Gastrocnemius medialis (tissue), 4 donors: ENCODE measurements around the gene TAOK1.

Experiments used
- POLR2A ChIP-seq, 2 donors: fragments of 450-650 bp; IDR thresholded peaks; one replicate each; pipeline ENCODE4 v1.6.1; 2017; ENCODE audit warnings: antibody characterized with exemption in 2 of 2, mild to moderate bottlenecking in 2 of 2, moderate library complexity in 2 of 2
- TF ChIP-seq, protein P1 (sequence below), 5 experiments: fragments of 450-650 bp in 3 of 5; fragments of 200-600 bp in 2 of 5; sonication (generic) in 2 of 5; IDR thresholded peaks in 4 of 5; conservative IDR thresholded peaks in 1 of 5; 1 replicate in 4 of 5; 2 replicates in 1 of 5; pipeline ENCODE4 v1.5.1; 2016 to 2019; ENCODE audit warnings: antibody characterized with exemption in 5 of 5, mild to moderate bottlenecking in 3 of 5, moderate library complexity in 3 of 5

DNA sequence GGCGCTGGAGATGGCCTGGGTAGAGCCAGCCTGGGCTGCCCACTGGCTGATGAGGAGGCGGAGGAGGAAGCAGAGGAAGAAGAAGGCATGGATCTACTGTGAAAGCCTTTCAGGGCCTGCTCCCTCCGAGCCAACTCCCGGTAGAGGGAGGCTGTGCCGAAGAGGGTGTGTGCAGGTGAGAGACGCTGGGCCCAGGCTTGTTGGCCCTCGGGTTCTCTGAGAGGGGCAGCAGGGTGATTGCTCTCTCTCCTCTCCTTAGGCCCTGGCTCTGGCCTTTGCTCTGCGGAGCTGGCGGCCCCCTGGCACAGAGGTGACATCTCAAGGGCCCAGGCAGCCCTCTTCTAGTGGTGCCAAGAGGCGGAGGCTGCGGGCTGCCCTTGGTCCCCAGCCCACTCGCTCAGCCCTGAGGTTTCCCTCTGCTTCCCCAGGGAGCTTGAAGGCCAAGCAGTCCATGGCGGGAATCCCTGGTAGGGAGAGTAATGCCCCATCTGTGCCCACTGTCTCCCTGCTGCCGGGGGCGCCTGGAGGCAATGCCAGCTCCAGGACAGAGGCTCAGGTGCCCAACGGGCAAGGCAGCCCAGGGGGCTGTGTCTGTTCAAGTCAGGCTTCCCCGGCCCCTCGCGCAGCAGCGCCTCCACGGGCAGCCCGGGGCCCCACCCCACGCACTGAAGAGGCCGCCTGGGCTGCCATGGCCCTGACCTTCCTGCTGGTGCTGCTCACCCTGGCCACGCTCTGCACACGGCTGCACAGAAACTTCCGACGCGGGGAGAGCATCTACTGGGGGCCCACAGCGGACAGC lies 181.9 kb downstream of the TAOK1 start:
- TF ChIP-seq, protein P1, sequence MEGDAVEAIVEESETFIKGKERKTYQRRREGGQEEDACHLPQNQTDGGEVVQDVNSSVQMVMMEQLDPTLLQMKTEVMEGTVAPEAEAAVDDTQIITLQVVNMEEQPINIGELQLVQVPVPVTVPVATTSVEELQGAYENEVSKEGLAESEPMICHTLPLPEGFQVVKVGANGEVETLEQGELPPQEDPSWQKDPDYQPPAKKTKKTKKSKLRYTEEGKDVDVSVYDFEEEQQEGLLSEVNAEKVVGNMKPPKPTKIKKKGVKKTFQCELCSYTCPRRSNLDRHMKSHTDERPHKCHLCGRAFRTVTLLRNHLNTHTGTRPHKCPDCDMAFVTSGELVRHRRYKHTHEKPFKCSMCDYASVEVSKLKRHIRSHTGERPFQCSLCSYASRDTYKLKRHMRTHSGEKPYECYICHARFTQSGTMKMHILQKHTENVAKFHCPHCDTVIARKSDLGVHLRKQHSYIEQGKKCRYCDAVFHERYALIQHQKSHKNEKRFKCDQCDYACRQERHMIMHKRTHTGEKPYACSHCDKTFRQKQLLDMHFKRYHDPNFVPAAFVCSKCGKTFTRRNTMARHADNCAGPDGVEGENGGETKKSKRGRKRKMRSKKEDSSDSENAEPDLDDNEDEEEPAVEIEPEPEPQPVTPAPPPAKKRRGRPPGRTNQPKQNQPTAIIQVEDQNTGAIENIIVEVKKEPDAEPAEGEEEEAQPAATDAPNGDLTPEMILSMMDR (IDR thresholded peaks at IDR 0.05 in 4 of 5, conservative IDR thresholded peaks at IDR 0.05 in 1 of 5), result no peak
- TF ChIP-seq POLR2A (IDR thresholded peaks at IDR 0.05), result no peak
